Posterior cingulate gyrus (tissue), 11 donors: ENCODE data around the gene GAS1.
A peak's percentile ranks its signal among the peaks of the same experiment; 100 is the strongest.

Experiments
- DNase-seq, 10 donors: peaks; one replicate each; pipeline versions ENCODE4 v3.0.0 to v3.0.0-alpha.2; 2020 to 2021; ENCODE audit warnings: mixed read lengths in 3 of 10
- intact Hi-C: fragments of 100-400 bp; cut with DNase I; formaldehyde crosslinking; loops from one replicate; pipeline ENCODE4 v1.15.1; 2023

The GAS1 gene, protein sequence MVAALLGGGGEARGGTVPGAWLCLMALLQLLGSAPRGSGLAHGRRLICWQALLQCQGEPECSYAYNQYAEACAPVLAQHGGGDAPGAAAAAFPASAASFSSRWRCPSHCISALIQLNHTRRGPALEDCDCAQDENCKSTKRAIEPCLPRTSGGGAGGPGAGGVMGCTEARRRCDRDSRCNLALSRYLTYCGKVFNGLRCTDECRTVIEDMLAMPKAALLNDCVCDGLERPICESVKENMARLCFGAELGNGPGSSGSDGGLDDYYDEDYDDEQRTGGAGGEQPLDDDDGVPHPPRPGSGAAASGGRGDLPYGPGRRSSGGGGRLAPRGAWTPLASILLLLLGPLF

DNA sequence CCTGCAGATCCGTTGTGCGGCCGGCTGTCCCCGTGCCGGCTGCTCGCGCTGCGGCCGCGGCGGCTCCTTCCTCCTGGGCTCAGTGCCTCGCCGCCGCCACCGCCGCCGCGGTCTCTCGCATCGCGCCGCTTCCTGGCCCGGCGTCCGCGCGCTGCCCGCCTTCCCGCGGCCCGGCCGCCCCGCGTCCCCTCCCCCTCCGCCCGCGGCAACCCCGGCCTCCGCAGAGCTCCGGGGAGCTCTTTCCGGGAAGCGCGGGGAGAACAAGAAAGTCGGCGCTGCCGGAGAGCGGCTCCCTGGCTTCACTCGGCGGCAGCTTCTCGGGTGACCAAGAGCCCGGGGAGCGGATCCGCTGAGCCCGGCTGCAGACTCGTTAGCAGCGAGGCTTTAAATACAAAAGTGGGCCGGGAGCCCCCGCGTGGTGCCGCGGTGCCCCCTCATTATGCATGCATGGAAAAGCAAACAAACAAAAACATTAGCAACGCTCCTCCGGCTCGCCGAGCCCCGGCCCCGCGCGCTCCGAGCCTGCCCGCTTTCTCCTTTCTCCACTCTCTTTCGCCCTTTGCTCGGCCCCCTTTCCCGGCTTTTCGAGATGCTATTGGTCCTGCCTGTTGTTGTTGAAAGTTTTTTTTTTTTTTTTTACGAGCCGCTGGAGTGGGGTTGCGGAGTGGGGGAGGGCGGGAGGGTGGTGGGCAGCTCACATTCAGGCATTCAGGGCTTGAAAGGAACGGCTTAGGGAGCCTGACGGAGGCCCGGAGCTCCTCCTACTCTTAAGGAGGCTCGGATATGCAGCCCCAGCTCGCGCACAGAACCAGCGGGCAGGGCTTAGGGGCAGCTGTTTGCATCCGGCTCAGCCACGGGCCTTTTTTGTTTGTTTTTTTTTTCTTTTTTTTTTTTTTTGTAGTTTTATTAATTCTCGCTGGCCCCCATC is at the start of gene GAS1:
TSS of gene GAS1 (minus strand) at position 361 of the 928 bp plus-strand sequence. CDS start 727 bp downstream, outside the sequence.
- intact Hi-C loops, result loop anchor here (1.0 to 5.0 kb wide), 5 partner anchors 201 to 780 kb away; partner anchors contain the start of gene CTSL
- peak; percentile 80 to 98 (median 88) for DNase-seq

DNA sequence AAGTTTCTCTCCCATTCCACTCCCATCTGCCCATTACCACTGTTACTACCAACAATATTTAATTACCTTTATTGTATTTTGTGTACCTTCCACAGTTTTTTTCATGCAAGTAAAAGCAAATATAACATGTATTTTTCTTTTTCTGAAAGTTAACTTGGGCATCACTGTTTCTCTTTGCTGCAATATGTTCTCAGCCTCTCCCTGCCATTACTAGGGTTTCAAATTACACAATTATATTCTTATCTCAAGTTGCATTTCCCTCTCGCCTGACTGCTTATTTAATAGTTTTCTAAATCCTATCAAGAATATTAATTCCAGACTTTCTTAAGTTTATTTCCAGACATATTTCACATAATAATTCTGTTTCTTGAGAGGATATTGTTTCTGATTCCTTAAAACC is 46.9 kb upstream of the GAS1 start:
- DNase-seq, result no peak
- intact Hi-C loops, result no loop called here

DNA sequence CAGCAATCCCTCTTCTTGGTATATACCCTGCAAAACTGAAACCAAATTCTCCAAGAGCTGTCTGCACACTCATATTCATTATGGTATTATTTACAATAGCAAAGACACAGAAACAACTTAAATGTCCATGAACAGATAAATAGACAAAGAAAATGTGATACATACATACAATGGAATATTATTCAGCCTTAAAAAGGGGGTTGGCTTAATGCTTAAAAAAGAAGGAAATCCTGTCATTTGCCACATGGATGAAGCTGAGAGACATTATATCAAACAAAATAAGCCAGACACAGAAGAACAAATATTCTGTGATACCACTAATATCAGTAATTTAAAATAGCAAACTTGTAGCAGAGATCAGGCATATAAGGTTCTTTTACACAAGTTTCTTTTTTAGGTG is 46.5 kb upstream of the GAS1 start:
- no peak for DNase-seq
- intact Hi-C loops, result no loop called here

DNA sequence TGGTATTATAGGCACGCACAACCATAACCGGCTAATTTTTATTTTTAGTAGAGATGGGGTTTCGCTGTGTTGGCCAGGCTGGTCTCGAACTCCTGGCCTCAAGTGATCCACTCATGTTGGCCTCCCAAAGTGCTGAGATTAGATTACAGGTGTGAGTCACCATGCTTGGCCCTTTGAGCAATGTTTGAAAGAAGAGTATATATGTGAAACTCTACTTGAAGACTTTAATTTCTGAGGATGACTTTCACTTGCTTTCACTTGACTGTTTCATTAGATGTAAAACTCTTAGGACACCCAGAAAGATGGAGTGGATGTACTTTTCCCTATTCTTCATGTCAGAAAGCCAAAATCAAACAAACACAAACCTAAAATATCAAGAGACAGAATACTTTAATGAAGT is 43.8 kb upstream of the GAS1 start:
- DNase-seq, result no peak
- intact Hi-C loops, result no loop called here

DNA sequence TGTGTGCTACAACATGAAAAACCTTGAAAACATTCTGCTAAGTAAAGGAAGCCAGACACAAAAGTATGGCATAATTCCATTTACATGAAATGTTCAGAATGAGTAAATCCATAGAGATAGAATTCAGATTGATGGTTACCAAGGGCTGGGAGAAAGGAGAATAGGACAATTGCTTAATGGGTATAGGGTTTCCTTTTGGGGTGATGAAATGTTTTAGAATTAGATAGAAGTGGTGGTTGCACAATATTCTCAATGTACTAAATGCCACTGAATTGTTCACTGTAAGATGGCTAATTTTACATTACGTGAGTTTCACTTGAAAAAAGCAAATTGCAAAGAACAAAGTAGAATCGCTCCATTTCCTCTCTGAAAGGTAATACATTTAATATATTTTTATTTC is 43.0 kb upstream of the GAS1 start:
- intact Hi-C loops, result no loop called here
- no peak for DNase-seq

DNA sequence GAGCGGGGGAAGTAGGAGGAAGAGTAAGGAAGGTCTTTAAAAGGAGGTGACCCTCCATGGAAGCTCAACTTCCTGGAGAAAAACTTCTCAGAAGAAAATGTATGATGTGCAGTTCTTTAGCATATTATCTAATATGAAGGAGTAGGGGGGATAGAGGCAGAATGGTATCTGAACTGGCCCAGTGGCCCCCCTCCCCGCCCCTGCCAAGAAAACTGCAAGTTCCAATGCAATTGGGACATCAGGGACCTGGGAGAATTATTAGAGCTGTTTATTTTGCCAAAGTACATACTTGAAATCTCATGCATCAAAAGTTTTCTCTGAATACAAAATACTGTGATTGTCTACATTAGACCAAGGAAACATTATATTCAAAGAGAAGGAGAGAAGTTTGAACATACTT is 40.6 kb upstream of the GAS1 start:
- intact Hi-C loops, result no loop called here
- DNase-seq, result no peak

DNA sequence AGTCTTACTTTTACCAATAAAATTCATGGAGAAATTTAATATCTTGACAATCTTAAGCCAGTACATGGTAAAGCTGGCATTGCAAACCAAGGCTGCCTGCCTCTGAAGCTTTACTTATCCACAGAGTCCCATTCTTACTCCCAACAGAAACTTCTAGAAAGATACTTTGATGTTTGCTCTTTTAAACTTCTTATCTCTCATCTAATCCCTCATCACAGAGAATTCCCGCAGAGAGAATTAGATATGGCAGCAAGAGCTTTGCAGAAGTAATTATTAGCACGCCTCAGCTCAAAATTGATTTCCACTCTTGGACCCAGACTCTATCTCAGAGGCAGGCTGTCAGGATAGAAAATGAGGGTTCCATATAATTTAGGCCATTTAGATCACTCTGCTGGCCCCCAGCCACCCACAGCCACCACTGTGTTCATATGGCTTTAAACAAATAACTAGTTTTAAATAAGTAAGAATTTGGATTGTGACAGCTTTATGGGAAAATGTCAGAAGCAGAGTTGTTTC is 37.9 kb upstream of the GAS1 start:
- no peak for DNase-seq
- intact Hi-C loops, result no loop called here

DNA sequence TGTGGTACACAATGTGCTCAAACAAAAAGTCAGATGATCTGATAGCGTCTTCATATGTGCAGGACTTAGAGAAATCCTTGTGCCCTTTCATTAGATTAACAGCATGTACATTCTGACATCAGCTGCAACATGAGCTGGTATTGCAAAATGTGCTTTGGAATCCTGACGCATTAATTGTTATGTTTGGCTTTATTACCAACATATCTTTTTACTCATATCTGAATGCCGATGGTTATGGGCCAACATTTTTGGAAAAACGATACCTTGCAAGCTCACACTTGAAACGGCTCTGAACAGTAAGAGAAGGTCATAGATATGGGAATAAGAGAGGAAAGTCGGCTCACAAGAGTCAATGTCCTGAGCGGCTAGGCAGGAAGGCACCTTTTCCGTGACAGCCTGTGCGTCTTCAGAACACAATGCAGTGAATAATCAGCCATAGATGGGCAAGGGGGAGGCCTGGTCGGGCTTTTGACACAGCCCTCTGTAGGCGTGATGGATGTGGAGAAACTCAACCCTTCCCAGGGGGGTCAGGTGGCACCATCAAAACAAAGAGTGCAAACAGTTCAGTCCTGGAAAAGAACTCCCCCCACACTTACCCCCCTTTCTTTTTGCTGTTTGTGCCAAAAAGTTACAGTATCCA is 36.4 kb upstream of the GAS1 start:
- intact Hi-C loops, result no loop called here
- no peak for DNase-seq

DNA sequence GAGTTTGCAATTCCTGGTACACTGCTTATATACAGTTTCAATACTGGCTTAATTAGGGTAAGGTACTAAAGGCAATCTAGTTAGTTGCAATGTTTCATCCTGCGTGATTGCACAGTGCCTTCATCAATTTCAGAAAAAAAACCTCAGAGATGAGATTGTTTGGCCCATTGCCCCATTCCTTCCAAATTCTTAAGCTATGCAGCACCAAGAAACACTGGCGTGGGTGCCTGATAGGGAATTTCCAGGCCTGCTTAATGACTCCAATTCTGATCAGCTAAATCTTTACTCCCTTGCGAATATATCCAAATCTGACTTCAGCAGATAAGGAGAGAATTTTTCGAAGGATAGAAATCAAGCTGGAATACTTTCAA is 35.9 kb upstream of the GAS1 start:
- intact Hi-C loops, result no loop called here
- DNase-seq, result no peak

DNA sequence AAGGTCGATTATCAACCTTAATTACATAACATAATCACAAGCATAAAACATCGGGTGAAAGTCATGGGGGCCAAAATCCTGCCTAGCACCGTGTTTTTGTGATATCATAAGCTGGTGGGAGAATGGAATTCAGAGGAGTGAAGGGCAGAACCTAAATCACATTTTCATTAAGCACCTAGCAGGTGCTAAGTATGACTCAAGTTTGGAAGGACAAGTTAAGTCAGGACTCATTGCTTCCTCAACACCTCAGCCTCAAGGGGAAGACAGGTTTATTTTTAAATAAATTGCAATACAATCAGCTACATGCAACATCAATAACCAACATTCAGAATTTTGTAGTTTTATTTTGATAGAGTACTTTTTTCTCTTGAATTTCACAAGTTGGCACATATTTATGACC is 33.5 kb upstream of the GAS1 start:
- DNase-seq, result no peak
- intact Hi-C loops, result no loop called here

DNA sequence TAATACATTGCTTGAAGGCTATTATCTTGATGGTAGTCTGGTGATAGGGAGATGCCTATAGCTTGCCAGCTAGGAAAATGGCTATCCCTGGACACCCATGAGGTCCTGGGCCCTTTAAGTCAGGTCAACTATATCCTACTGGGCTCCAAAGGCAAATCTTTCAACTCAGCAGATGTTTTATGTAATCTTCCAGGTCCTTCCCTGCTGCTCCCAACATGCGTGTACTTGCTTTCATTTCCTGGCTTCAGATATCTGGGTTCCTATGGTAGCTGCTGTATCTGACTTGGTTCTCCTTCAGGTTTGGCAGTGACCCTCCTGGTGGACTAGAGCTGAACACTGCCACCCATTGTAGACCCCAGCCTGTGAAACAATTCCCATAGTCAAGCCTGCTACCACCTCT is 32.4 kb upstream of the GAS1 start:
- intact Hi-C loops, result no loop called here
- no peak for DNase-seq

DNA sequence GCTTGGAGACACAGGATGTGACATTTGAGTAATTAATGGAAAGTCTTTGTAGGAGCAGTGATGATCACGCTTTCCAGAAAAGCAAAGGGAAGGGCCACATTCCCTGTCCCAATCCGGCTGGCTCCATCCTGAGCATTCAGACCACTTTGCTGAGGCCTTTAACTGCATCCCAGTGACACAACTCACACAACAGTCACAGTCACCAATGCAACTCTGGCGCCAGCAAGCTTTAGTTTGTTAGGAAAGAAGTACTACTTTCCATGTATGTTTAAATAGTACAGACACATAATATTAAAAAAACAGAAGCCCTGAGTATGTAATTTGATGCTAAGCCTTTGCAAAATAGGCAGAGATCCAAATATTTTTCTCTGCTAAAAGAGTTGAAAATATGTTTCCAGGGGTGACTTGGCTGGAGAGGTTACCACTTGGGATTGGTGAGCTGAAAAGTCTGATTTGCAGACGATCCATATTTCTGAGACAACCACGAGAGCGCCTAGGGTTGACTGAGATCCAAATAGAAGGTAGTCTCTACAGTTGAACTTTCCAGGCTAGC is 31.7 kb upstream of the GAS1 start:
- DNase-seq, result no peak
- intact Hi-C loops, result no loop called here

DNA sequence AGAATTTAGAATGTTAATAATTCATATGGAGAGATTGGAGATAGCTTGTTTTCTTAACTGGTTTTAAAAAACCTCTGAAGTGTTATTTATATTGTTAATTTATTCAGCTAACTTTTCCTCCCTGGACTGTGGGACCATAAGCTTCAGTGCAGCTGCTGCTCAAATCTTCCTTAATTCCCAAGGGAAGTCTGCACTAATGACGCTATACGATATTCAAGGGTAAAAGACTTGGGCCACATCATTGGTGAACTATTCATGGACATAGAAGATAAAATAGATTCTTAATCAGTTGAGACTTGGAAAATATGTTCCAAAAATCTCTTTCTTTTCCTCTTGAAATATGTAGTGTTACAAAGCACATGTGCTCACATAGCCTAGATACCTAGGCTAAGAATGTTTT is 31.1 kb upstream of the GAS1 start:
- no peak for DNase-seq
- intact Hi-C loops, result no loop called here

DNA sequence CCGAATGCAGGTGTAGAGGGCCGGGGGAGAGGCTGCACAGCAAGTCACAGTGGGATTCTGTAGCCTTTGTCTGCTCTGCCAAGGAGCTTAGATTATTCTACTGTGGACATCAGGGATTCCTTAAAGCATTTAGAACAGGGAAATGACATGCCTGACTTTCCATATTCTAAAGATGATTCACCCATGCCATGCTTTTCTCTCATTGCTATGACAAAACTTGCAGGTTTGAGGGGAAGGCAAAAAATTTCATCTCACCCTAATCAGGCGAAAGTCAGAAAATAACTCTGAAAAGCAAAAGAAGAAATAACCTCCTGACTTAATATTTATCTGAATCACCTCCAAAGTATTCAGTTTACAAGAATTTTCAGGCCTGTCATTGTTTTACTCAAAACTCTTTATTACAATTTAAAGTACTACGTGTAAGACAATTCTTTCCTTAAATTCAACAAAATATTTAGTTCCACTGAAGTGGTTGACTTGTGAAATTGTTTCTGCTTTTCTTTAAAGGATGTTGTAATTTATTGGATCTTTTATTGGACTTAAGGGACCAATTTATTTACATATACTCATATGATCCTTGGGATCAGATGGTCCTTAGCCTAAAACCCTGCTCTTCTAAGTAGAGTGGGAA is 30.0 kb upstream of the GAS1 start:
- intact Hi-C loops, result no loop called here
- DNase-seq, result no peak

DNA sequence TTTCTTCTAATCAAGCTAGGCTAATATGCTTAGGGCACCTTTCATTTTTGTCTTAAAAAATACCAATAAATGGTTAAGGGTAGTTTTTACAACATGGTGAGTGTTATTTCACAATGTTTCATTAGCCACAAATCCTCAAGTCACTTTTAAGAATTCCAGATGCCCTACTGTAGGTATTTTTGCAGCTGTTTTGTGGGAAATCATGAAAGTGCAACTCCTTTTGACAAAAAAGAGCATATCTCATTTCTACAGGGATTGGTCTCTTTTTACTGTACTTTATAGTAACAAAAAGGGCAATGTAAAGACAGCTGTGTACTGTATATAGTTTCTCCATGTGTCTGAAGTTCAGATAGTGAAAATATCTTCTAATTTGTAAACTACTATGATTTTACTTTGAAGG is 28.3 kb upstream of the GAS1 start:
- intact Hi-C loops, result no loop called here

DNA sequence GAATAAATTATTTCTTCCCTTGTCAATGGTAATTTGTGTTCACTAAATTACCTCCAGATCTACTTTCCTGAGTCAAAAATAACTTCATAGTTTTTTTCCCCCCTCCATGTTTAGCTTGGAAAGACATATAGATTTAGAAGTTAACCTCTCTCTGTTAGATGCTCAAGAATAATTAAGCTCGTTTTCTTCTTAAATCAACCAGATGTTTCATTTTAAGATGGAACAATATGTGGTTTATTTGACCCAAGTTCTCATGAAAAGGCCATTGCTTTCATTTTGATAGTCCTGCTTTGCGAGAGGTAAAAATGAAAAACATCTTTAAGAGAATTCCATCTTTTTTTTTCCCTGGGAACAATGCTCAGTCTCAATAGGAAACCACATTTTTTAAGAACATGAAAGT is 27.7 kb upstream of the GAS1 start:
- no peak for DNase-seq
- intact Hi-C loops, result no loop called here

More for the DNA sequence above, 28.3 kb upstream of the GAS1 start:
- DNase-seq, result no peak

DNA sequence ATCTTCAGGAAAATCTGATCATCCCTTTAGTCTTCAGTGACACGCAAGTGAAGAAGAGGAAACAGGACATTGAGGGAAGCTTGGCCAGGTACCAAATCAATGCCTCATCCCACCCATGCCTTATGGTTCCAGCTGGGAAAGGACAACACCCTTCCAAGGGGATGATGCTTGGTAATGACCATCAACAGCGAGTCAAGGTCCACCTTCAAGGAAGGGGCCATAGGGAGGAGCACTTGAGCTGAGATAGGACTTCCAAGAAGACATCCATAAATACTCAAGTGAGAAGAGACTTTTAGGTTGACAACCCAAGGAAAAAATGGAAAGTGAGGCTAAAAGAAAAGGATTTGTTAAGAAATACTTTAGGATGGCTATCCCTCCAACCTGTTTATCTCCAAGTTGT is 27.1 kb upstream of the GAS1 start:
- intact Hi-C loops, result no loop called here

DNA sequence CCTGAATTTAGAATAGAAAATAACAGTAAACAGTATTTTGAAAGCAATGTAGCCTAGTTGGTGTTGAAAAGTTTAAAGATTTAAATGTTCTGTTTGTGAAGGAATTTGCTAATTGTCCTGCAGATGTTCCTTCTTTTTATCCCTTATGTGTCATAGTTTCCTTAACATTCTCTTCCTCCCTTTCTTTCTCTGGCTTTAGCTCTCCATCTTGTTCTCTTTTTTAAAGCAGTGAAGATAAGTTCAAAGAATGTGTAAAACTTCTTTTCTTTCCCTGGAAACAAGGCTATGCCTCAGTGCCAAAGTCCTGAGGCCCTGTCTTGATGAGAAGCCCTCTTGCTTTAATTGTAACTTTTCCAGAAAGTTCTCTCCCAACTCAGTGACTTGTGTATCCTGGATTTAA is 24.4 kb upstream of the GAS1 start:
- intact Hi-C loops, result no loop called here

More for the DNA sequence above, 27.1 kb upstream of the GAS1 start:
- no peak for DNase-seq

DNA sequence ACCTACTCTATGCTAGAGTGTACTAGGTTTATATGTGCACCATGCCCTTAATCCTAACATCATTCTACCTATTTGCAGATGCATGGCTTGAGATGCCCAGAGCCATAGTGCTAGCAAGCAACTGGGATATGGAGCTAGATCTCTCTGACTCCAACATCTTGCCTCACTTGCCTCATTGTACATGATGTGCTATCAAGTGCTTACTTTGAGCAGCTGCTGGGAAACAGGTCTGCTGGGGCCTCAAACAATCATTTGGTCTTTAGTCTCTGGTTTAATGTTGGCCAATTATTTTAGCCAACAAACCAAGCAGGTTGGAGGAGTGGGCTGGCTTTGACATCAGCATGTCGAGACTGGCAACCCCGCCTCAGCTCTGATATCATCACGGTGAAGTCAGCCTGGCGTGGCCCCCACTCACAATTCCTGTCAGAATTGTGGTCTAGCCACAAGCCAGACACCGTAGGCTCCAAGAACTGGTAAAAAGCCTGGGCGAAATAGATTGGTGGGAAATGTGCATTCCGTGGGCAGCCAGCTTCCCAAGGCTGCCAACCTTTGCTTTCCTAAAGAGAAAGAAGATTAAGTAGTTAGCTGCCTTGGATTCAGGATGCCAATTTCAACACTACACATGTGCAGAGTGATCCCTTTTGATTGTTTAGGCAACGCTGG is 21.1 kb upstream of the GAS1 start:
- DNase-seq, result no peak
- intact Hi-C loops, result no loop called here

More for the DNA sequence above, 24.4 kb upstream of the GAS1 start:
- DNase-seq, result no peak
